MM.1S (cell line): Measurements from ENCODE around the gene FAM83G.

ENCODE experiments used
- DNase-seq: peaks from one replicate; pipeline ENCODE4 v3.0.0-alpha.2; 2015
- H2AFZ ChIP-seq: fragments of 300-600 bp; sonication (generic); 2 replicates; pipeline ENCODE4 v1.6.0; 2016; ENCODE audit warnings: antibody characterized with exemption, low read length
- H3F3A ChIP-seq: fragments of 300-600 bp; sonication (generic); 2 replicates; pipeline ENCODE4 v1.6.1; 2016; ENCODE audit warnings: mild to moderate bottlenecking, antibody characterized with exemption, low read length, moderate library complexity, mixed read lengths; ENCODE audit not compliant: insufficient read depth
- H3K27ac ChIP-seq: fragments of 300-600 bp; sonication (generic); 2 replicates; pipeline ENCODE4 v1.5.1; 2016; ENCODE audit warnings: mild to moderate bottlenecking, low read length
- H3K27me3 ChIP-seq: fragments of 300-600 bp; sonication (generic); replicated peaks from 2 replicates; pipeline ENCODE4 v1.6.0; 2016; ENCODE audit warnings: low read length; ENCODE audit not compliant: insufficient read depth
- H3K36me3 ChIP-seq: fragments of 300-600 bp; sonication (generic); replicated peaks from 2 replicates; pipeline ENCODE4 v1.6.1; 2016; ENCODE audit warnings: mild to moderate bottlenecking, low read length, mixed read lengths; ENCODE audit not compliant: insufficient read depth
- H3K4me1 ChIP-seq: fragments of 300-600 bp; sonication (generic); 2 replicates; pipeline ENCODE4 v1.6.1; 2016; ENCODE audit warnings: low read length, mixed read lengths
- H3K4me2 ChIP-seq: fragments of 300-600 bp; sonication (generic); 2 replicates; pipeline ENCODE4 v1.6.0; 2016; ENCODE audit warnings: low read depth, low read length
- H3K4me3 ChIP-seq: fragments of 300-600 bp; sonication (generic); 2 replicates; pipeline ENCODE4 v1.5.1; 2016; ENCODE audit warnings: low read length, mixed read lengths
- H3K79me2 ChIP-seq: fragments of 300-600 bp; sonication (generic); 2 replicates; pipeline ENCODE4 v1.6.1; 2016; ENCODE audit warnings: mixed run types, low read length, mixed read lengths
- H3K9ac ChIP-seq: fragments of 300-600 bp; sonication (generic); 2 replicates; pipeline ENCODE4 v1.6.1; 2016; ENCODE audit warnings: low read length, mixed read lengths
- H3K9me2 ChIP-seq: fragments of 300-600 bp; sonication (generic); replicated peaks from 2 replicates; pipeline ENCODE4 v1.6.1; 2016; ENCODE audit warnings: mild to moderate bottlenecking, low read length, mixed read lengths; ENCODE audit not compliant: insufficient read depth
- H3K9me3 ChIP-seq: fragments of 300-600 bp; sonication (generic); replicated peaks from 2 replicates; pipeline ENCODE4 v1.6.1; 2016; ENCODE audit warnings: mild to moderate bottlenecking, low read length, mixed read lengths; ENCODE audit not compliant: insufficient read depth
- H4K20me1 ChIP-seq: fragments of 300-600 bp; sonication (generic); 2 replicates; pipeline ENCODE4 v1.6.1; 2016; ENCODE audit warnings: mild to moderate bottlenecking, low read length, moderate library complexity, mixed read lengths; ENCODE audit not compliant: insufficient read depth
- CTCF ChIP-seq: fragments of 300-600 bp; sonication (generic); IDR thresholded peaks from 2 replicates; pipeline ENCODE4 v1.5.1; 2016; ENCODE audit warnings: antibody characterized with exemption, low read length, mixed read lengths
- EZH2 ChIP-seq: fragments of 300-600 bp; sonication (generic); optimal IDR thresholded peaks from 2 replicates; pipeline ENCODE3; 2017; ENCODE audit warnings: low read depth, mild to moderate bottlenecking, antibody characterized with exemption, low read length, mixed read lengths
- EZH2phosphoT487 ChIP-seq: fragments of 300-600 bp; sonication (generic); IDR thresholded peaks from 2 replicates; pipeline ENCODE4 v1.6.1; 2018; ENCODE audit warnings: antibody characterized with exemption, low read length

Gene FAM83G

GRCh38 chr17:18987862-18988545, 16.6 kb downstream of the FAM83G start:
- Histone ChIP-seq H2AFZ (no peak overlapping the region), H3K27ac (no peak overlapping the region), H3K36me3 (no peaks in the 10 kb centered on the region), H3K9ac (no peak overlapping the region), H3K4me2 (no peak overlapping the region), H3K79me2 (peaks cover 27% of the 10 kb centered on the region), H3K4me1 (peaks cover 9% of the 10 kb centered on the region), H4K20me1 (no peaks in the 10 kb centered on the region), H3K4me3 (no peak overlapping the region), H3K9me3 (no peaks in the 10 kb centered on the region), H3K9me2 (no peaks in the 10 kb centered on the region), H3K27me3 (no peaks in the 10 kb centered on the region), H3F3A (peaks cover under 1% of the 10 kb centered on the region; the same call in 1 of the 2 replicates)
- TF ChIP-seq CTCF (no peak), EZH2 (no peak), EZH2phosphoT487 (no peak)
- DNase-seq, result no peak

GRCh38 chr17:18987230-18987610, 17.3 kb downstream of the FAM83G start:
- Histone ChIP-seq H3K4me3 (no peak overlapping the region), H3K9me2 (no peaks in the 10 kb centered on the region), H3K27ac (no peak overlapping the region), H3F3A (no peaks in the 10 kb centered on the region), H2AFZ (no peak overlapping the region), H3K27me3 (no peaks in the 10 kb centered on the region), H3K4me1 (peaks cover 3% of the 10 kb centered on the region), H3K79me2 (peaks cover 24% of the 10 kb centered on the region), H4K20me1 (no peaks in the 10 kb centered on the region), H3K9ac (no peak overlapping the region), H3K9me3 (no peaks in the 10 kb centered on the region), H3K36me3 (no peaks in the 10 kb centered on the region), H3K4me2 (no peak overlapping the region)
- TF ChIP-seq CTCF (no peak), EZH2 (no peak), EZH2phosphoT487 (no peak)
- DNase-seq, result no peak

GRCh38 chr17:18986541-18987229, 17.9 kb downstream of the FAM83G start:
- Histone ChIP-seq H3K9me2 (no peaks in the 10 kb centered on the region), H2AFZ (no peak overlapping the region), H3K4me3 (no peak overlapping the region), H3K27me3 (no peaks in the 10 kb centered on the region), H4K20me1 (no peaks in the 10 kb centered on the region), H3F3A (no peaks in the 10 kb centered on the region), H3K27ac (no peak overlapping the region), H3K4me1 (no peaks in the 10 kb centered on the region), H3K36me3 (no peaks in the 10 kb centered on the region), H3K9me3 (no peaks in the 10 kb centered on the region), H3K9ac (no peak overlapping the region), H3K79me2 (peaks cover 19% of the 10 kb centered on the region), H3K4me2 (no peak overlapping the region)
- DNase-seq, result no peak
- TF ChIP-seq CTCF (no peak), EZH2phosphoT487 (no peak), EZH2 (no peak)
